DMS 273 (cell line): ENCODE results near the gene SEC16A.
"Not testable (repeated sequence)": the region's sequence is repeated elsewhere in the genome, so short reads cannot be mapped to it uniquely, and the experiment has no call there.

Experiments
- DNase-seq: peaks from one replicate; lab custom pipeline; 2025; ENCODE audit not compliant: unreplicated experiment; lab: John Stamatoyannopoulos, UW

Gene SEC16A

DNA sequence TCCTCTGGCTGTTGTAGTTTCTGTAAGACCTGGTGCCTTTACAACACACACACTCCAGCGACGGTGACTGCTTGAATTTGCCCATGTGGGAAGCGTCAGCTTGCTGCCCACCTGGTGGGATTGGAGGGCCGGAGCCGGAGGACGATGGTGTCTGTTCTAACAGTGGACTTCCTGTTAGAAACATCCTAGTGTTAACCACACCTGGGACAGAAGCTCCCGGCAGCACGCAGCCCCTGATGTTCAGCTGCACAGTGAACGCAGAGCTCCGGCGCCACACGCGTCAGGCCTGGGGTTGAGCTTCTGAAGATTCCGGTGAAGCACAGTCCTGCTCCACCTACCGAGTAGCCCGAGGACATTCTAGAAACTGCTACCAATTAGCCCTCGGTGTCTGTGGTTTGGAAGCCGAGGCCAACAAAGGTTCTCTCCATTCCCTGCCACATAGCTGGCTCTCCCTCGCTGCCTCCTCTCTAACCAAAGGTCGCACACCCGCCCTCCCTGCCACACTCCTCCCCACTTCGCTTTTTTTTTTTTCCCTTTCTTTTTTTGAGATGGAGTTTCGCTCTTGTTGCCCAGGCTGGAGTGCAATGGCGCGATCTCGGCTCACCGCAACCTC lies 58.0 kb downstream of the SEC16A start:
- DNase-seq, result no peak

DNA sequence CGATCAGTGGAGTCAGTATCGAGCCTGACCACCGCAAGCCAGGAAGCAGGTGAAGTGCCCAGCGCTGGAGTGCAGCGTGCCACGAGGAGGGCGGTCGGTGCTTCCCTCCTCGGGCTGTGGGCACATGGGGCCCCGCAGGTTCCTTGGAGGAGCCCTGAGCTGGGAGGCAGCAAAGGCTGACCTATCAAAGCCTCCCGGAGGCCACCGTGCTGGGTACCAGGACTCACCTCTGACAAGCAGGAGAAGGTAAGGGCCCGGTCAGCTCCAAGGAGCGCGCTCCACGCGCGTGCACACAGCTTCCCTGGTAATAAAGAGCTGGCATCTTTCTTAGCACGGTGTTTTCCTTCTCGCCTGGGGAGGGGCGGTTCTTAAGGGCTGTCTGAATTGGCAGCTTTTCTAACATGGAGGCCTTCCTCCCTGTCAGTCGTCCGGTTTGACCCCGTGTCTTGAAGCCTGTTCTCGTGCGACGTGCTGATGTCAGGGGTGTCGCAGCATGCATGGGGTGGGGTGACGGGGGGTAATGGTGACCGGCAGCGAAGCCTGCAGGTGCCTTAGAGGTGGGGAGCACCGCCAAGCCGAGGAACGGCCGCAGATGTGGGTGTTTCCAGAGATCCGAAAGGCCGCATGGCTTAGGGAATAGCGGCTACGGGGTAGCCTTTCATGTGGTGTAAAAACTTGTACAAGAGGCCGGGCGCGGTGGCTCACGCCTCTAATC lies 59.3 kb downstream of the SEC16A start:
- no peak for DNase-seq

DNA sequence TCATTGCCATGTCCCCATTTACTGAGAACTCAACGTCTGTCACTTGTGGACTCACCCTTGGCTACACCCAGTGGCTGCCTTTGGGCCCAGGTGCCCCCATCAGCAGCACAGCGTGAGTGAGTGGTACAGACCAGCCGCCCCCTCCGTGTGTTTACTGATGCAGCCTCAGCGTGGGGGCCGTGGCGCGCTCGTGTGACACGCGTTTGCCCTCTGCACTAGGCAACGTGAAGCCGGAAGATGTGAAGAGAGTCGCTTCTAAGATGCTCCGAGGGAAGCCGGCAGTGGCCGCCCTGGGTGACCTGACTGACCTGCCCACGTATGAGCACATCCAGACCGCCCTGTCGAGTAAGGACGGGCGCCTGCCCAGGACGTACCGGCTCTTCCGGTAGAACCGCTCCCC lies 60.0 kb downstream of the SEC16A start:
- DNase-seq, result no peak

DNA sequence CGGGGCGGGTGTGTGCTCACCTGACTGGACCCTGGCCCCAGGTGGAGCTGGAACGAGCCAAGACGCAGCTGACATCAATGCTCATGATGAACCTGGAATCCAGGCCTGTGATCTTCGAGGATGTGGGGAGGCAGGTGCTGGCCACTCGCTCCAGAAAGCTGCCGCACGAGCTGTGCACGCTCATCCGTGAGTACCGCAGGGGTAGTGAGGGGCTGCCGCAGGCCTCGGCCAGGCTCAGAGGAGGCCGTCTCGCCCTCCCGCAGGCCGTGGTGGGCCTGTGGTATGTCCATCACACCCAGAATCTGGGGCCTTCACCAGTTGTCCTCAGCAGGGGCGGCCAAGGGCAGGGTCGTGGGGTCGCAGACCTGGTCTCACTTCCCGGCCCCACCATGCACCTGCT lies 61.0 kb downstream of the SEC16A start:
- DNase-seq, result no peak

DNA sequence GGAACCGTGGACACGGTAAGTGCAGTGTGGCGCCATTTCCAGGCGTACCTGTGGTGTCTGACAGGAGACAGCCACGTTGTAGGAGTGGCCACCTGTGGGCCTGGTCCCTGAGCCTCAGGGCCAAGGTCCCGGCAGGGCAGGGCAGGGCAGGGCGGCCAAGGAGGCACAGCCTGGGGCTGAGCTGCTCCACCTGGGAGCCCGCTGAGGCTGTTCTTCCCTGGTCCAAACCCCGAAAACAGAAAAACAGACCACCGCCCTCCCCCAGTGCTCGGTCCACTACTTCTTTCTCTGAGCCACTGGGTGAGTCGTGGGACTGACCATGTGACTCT lies 63.8 kb downstream of the SEC16A start:
- no peak for DNase-seq

DNA sequence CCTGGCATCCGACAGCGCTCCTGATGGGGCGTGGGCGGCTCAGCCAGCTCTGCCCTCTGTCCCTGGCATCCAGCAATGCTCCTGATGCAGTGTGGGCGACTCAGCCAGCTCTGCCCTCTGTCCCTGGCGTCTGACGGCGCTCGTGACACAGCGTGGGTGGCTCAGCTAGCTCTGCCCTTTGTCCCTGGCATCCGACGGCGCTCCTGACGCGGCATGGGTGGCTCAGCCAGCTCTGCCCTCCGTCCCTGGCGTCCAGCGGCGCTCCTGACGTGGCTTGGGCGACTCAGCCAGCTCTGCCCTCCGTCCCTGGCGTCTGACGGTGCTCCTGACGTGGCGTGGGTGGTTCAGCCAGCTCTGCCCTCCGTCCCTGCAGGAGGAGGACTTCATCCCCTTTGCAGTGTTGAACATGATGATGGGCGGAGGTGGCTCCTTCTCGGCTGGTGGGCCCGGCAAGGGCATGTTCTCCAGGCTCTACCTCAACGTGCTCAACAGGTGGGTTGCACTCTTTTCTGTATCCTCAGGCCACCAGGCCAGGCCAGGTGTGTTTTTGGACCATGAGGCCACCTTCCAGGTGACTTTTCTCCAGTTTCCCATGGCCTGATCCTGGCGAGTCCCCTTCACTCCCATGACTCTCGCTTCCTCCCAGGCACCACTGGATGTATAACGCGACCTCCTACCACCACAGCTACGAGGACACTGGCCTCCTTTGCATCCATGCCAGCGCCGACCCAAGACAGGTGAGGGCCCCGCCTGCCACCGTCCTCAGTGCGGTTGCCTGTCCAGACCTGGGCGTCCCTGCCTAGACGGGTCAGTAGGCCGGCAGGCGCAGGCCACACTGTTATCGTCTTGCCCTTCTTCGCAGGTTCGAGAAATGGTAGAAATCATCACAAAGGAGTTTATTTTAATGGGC lies 64.4 kb downstream of the SEC16A start:
- no peak for DNase-seq

DNA sequence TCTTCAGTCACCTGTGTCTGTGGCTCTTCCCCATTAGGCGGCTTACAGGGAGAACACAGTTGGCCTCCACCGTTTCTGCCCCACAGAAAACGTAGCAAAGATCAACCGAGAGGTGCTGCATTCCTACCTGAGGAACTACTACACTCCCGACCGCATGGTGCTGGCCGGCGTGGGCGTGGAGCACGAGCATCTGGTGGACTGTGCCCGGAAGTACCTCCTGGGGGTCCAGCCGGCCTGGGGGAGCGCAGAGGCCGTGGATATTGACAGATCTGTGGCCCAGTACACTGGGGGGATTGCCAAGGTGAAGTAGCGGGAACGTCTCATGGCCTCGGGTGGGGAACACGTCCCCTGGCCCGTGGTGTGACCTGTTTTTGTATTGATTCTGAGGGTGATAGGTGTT lies 65.9 kb downstream of the SEC16A start:
- no peak for DNase-seq

DNA sequence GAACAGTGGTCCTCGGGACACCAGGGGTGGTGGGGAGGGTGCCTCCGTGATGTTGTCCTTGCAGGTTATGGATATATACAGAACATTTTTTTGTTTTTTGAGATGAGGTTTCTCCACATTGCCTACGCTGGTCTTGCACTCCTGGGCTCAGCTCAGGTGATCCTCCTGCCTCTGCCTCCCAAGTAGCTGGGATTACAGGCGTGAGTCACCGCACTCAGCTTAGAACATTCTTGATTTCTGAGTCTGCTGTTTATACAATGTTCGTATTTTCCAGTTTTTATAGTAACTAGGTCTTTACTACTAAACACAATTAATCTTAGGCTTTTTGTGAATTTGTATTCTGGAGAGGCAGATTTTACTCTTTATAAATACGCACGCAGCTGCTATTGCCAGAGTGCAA lies 66.4 kb downstream of the SEC16A start:
- DNase-seq, result no peak

DNA sequence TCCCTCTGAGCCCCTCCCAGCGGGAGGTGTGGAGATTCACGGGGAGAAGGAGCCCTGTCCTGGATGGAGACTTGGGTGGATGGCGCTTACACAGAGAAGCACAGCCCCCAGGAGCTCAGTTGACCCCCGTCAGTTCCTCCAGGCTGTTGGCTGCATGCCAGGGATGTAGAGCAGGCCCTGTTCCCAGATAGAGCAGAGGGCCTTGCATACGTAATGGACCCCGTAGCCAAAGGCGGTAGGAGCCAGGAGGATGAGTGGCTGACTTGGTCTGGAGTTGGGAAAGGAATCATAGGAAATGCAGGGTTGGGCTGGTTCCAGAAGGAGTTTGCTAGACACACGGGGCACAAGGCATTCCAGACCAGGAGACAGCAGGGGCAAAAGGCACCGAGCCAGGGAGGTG lies 69.9 kb downstream of the SEC16A start:
- DNase-seq, result peak; percentile 83

DNA sequence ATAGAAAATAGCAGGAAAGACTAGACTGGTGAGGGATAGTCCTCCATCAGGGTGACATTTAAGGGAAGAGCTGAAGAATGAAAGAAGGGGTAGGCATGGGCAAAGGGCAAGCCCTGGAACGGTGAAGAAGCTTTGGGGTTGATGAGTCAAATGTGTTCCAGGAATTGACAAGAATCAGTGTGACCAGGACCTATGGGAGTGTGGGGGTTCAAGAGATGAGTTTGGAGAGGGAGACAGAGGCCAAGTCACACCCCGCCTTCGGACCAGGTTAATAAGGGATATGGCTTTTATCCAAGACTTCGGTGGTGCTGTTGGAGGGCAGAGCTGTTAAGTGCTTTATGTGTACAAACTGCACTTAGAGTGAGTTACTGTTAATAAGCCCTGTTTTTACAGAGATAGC lies 71.5 kb downstream of the SEC16A start:
- DNase-seq, result no peak

DNA sequence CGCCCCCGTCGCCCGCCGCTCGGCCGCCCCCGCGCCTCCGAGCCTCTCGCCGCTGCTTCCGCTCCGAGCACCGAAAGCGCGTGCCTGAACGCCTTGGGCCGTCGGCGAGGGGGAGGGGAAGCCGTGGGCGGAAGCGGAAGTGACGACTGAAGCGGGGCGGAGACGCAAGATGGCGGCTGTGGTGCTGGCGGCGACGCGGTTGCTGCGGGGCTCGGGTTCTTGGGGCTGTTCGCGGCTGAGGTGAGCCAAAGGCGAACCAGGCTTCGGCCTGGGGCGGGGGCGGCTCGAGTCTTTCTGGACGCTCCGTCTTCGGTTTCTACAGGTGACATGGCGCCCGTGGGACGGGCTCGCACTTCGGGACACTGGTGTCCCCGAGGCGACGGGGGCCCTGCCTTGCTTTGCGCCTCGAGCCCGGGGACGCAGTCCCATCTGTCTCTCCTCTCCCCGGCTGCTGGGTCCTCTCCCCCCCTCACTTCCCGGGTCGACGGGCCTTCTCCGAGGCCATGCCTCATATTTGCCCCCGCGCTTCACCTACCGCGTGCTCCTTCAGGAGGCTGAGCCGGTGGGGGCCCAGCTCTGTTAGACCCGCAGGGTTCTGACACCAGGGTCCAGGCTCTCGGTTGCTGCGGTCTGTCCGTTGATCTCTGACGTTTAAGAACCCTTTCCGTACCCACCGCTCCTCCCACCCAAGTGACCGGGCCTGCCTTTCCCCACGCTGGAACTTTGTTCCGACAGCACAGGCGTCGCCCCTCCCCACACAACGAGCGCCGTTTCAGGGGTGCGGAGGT lies 72.1 kb downstream of the SEC16A start, which contains the start of the genes ENTR1 and PMPCA:
Gene ENTR1 (minus strand): TSS at position 115 of the 788 bp plus-strand sequence. CDS start 217 bp downstream, outside the sequence.
Gene PMPCA (plus strand): TSS at position 159 of the 788 bp plus-strand sequence. CDS start 11 bp downstream, at position 170.
- DNase-seq, result peak; percentile 95

DNA sequence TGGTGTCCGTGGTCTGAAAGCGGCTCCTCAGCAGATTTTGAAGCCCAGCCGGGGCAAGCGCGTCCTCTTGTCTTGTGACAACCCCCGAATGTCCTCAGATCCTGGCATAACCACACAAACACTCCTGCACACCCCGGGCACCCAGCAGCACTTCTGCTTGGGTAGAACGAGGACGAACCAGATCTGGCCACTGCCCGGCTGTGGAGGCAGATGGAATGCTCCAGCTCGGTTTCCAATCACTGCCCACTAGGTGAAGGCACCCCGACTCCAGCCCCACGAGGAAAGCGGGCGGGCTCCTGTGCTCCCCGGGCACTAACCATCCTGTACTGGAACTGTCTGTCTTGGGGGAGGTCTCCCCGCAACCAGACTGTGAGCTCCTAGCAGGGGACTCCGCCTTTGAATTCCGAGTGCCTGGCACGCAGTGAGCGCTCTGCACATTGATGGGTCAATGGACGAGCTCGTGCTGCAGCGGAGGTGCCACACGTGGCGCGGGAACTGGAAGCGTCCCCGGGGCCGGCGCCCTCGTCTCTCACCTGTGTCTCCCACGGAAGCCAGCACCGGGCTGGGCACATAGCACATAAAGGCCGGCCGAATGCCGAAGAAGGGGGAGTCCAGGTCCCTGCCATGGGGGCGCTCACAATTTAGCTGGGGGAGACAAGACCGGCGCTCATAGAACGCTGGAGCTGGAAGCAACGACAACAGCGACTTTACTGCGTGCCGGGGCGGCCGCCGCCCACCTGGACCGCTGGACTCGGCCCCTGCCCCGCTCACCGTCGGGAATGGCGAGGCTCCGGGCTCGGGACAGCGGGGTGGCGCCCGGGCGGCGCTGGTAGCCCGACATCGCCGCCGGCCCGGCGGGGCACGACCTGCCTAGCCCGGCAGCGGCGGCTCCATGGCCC lies 73.0 kb downstream of the SEC16A start:
- DNase-seq, result peak; percentile 55

DNA sequence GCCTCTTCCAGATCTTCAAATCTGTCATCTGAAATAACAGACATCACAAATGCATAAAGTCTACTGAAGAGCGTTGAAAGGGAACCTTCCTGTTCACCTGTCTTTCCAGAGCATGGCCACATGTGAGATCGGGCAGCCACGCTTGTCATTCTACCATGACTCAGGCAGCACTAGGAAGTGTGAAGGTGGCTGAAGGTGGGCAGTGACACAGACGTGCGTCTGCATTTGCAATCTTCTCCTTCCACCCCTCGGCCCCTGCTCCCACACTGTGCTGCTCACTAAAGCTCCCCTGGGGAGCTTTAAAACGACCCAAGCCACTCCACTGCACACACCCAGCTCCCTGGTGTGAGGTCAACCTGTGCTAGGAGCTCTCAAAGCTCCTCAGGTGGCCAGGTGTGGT lies 74.9 kb downstream of the SEC16A start:
- no peak for DNase-seq

DNA sequence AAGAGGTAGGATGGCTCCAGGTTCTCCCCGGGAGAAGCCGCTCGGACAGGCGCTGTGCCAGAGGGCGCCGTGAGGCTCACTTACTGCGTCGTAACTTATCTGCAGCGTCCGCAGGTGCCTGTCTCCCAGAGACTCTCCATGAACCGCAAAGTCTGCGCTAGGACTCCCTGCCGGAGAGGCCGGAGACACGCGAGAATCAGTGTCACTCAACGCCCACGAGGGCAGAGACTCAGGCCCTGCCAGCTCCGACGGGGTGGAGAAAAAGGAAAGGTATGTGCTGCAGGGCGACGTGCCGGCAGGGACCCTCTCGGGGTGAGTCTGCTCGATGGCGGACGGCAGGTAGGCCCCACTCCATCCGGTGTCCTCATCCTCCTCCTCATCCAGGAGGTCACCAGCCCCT lies 75.8 kb downstream of the SEC16A start:
- DNase-seq, result not testable (repeated sequence)

DNA sequence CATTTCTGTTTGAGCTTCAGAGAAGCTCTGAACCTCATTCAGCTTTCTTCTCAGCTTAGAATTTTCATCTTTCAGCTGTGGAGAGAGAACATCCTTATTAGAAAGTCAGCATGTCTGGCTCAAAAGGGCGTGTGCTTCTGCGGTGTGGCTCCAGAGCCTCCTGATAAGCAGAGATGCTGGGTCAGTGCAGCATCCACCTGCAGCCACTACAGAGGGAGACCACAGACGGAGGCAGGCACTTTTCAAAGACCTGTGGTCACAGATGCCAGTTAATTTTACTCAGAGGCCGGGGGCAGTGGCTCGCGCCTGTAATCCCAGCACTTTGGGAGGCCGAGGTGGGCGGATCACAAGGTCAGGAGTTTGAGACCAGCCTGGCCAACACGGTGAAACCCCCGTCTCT lies 76.9 kb downstream of the SEC16A start:
- not testable (repeated sequence) for DNase-seq

DNA sequence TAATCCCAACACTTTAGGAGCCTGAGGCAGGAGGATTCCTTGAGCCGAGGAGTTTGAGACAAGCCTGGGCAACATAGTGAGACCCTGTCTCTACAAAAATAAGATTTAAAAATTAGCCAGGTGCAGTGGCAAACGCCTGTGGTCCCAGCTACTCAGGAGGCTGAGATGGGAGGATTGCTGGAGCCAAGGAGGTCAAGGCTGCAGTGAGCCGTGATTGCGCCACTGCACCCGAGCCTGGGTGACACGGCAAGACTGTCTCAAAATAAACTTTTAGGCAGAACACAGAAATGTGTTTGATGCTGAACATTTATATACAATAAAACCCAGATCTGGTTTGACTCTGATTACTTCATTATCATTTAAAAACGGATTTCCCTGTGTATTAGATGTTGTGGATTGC lies 77.4 kb downstream of the SEC16A start:
- no peak for DNase-seq

DNA sequence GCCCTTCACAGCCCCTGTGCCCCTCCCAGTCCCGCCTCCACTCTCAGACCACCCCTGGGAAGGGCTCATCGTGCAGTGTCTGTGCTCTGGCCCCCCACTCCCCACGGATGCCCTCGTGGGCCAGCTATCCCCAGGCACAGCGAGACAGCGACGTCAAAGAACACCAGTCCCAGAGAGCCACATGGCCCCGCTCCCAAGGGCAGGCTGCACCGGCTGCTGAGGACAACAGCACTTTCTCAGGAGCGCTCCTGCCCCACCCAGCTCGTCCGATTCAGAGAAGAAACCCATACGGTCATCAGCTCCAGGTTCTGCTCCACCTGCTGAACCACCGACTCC lies 78.1 kb downstream of the SEC16A start:
- DNase-seq, result no peak

DNA sequence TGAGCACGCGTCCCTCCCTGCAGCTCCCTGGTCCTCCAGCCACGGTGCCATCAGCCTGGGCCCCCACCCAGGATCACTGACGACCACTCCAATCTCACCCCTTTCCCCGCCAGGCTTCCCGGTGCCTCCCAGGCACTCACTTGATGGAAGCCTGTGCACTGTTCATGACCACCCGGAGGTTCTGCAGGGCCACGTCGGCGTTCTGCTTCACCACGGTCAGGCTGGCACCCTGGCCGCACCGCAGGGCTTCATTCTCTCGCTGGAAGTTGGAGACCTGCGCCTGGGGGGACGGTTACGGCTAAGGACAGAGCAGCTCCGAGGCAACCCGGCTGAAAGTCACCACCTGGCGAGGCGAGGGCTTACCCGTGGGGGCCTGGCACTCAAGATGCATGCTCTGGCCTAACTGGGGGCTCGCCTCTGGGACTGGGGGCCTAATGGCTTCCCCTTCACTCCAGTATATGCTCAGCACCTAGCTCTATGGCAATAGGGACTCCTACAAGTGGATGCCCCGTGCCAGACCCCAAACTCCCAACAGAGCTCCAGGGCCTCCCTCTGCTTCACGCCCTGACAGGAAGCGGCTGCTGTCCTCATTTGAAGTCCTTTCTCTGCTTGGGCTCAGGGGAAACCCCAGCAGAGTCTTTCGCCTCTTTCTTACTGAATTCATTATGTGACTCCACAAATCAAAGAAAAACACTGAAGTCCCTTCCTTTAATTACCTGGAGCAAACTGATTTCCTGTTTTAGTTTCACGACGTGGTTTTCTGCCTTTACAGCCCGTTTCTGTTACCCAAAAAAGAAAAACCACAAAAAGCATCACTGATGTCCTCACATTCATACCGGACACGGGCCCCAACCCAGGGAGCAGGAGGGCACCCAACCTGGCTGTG lies 78.7 kb downstream of the SEC16A start:
- DNase-seq, result no peak

DNA sequence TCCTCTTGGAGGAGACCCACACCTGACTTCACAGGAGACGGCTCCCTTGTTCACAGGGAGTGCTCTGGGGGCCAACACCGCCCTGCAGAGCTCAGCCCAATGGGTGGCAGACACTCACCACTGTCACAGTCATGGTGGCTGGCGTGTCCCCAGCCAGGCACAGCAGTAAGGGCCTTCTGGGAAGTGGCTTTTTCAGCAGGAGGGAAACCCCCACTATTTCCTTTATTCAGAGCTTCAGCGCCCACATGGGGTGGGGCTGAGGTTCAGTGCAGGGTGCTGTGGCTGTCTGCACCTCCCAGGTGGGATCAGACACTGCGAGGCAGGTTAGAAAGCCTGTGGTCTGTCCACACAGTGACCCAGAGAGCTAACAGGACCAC lies 79.3 kb downstream of the SEC16A start:
- DNase-seq, result no peak
